ENCODE measurements around the gene SYP.
"Not testable (repeated sequence)": the region's sequence is repeated elsewhere in the genome, so short reads cannot be mapped to it uniquely, and the experiment has no call there.

SYP gene

DNA sequence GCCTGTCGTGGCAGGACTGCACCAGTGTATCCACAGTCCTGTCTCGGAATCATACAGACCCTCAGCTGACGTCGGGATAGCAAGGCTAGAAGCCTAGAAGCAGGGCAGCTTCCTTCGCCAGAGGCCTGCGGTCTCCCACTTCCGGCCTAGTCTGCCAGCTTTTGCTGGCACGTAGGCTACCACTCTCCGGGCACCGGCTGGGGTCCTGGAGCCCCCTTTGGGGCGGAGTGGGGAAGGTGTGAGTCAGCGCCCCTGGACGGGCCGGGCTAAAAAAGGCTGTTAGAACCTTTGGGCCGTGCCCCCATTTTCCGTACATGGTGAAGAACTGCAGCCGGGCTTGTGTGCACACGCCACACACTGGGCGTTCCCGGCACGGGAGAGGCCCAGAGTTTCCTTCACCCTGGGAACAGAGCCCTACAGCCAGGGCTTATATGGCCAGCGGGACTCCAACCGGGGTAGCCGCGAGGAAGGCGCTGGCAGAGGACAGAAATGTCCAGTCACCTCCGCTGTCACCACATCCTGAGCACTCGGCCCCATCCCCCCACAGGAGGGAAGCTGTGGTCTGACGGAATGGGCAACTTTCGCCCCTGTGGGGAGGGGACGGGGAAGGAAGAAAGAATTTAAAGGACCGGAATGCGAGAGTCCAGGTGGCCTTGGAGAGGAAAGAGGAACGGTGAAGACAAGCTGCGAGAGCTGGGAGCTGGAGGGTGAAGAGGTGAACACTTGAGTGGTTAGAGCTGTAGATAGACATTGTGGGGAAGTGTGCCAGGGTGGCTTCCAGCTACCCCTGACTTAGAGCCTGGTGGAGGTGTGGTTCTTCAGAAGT lies 32.9 kb downstream of the SYP start:
- DNase-seq (ENCODE audit: low spot score), result peak; percentile 47

DNA sequence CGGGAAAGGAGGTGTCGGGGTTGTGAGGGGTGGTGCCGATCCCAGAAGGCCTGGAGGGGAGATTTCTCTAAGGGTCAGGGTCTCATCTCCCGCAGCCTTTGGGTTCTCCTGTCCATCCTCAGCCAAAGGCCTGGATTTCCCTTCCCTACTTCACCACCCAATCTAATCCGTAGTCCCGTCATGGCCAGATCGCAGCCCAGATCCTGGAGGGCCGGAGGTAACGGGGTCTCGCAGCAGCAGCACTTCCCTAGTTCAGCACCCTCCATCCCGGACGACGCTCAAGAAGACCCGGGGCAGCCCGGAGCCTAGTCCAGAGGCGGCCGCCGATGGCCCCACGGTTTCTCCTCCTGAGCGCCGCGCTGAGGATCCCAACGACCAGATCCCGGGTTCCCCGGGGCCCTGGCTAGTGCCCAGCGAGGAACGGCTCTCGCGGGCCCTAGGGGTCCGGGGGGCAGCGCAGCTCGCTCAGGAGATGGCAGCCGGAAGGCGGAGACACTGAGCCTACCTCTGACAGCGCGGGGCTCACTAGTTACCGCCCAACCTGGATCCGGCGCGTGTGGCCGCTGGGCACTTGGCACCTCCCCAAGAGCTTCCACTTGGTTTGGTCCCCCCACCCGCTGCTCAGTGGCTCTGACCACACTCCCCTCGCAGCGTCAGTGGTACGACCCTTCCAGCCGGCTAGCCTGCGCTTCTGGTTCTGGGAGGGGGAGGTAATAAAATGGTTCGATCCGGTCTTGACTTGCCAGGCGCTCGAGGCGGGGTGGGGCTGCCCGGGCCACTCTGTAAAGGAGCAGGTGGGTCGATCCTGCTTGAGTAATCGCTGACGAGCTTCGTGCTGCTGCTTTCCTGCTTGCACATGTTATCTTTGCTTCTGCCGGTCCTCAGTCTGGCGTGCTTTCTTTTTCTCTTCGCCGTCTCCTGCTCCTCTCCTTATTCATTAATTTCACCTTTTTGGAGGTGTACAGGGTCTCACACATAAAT lies 33.8 kb downstream of the SYP start:
- peak; percentile 75 for DNase-seq (ENCODE audit: low spot score)

DNA sequence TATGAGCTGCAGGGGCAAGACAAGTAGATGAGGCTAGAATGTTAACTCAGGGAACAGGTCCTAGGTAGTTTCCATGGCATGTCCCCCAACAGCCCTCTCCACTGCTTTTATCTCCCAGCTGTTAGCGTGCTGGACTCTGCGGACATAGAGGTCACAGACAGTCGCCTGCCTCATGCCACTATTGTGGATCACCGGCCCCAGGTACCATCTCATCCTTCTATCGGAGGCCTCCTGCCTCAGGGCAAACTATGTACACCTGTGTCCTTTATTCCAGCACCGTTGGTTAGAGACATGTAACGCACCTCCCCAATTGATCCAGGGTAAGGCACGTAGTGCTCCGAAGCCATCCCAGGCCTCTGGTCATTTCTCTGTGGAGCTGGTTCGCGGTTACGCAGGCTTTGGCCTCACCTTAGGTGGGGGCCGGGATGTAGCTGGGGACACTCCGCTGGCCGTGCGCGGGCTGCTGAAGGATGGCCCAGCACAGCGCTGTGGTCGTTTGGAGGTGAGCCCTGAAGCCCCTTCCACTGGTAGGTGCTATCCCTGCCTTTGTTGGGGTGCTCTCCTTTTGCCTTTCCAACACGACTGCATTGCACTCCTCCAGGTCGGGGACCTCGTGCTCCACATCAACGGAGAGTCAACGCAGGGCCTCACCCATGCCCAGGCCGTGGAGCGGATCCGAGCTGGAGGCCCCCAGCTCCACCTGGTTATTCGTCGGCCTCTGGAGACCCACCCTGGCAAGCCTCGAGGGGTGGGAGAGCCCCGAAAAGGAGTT lies 35.2 kb downstream of the SYP start:
- DNase-seq (ENCODE audit: low spot score), result no peak

DNA sequence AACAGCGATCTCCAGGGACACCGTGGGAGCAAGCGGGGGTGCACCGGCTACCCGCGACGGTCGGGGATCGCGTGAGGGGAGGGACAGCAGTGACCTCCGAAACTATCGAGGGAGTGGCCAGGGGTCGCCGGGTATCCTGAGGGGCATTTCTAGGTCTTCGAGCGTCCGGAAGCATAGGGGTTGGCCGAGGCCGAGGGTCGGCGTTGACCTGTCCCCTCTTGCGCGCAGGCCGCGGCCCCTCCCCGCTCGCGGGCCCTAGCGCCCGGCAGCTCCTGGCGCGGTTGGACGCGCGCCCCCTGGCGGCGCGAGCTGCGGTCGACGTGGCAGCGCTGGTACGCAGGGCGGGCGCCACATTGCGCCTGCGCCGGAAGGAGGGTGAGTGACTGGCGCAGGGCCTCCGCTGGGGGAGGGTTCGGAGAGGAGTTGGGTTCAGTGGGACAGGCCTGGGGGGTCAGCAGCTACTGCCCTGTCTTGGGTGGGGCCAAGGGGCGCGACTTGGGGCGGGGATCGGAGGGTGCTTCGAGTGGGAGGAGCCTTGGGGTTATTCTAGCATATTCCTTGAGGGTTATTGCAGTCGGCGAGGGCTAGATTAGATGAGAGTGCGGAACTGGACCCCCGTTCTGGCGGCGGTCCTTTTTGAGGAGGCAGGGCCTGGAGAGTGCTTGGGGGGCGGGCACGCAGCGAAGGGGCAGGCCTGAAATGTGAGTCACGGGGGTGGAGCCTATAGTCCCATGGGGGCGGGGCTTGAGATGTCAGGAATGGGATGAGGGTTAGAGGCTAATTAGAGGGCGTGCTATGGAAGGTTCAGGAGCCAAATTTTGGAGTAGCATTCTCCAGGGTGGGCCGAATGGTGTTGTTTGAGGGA lies 36.2 kb downstream of the SYP start:
- peak; percentile 91 for DNase-seq (ENCODE audit: low spot score)

GRCh38 chrX:49162620-49163019 lies 37.4 kb downstream of the SYP start, which contains the start of gene MAGIX:
Gene MAGIX, plus strand, starts transcription at chrX:49162758. Its CDS starts 132 bp downstream, at chrX:49162890.
- DNase-seq (ENCODE audit: low spot score), result no peak

- no peak for DNase-seq (ENCODE audit: low spot score)
Observed at GRCh38 chrX:49161632-49162031, 38.4 kb downstream of the SYP start.

DNA sequence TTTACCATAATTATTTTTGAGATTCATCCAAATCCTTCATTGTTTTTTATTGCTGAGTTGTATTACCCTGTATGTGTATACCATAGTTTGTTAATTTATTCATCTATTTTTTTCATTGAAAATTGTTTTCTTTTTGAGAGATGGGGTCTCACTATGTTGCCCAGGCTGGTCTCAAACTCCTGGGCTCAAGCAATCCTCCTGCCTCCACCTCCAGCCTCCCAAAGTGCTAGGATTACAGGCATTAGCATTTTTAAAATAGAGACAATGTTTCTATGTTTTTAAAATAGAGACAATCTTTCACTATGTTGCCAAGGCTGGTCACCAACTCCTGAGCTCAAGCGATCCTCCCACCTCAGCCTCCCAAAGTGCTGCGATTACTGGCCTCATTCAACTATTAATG lies 39.1 kb downstream of the SYP start:
- no peak for DNase-seq (ENCODE audit: low spot score)

DNA sequence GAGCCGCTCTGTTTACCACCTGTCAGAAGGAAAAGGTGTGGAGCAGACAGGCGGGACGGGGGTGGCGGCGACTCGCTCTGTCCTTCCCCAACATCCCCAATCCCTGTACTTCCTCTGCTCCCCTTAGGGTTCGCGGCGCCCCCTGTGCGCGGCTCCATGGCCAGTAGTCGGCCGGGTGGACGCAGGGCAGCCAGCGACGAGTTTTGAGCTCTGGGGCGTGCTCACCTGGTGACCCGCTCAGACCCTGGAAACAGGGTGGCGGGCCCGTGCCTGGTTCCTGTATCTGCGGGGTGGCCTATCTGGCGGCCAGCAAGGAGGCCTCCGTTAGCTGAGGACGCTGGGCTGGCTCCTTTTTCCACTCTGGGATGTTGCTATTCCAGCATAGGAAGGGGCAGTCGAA lies 42.8 kb downstream of the SYP start:
- no peak for DNase-seq (ENCODE audit: low spot score)

DNA sequence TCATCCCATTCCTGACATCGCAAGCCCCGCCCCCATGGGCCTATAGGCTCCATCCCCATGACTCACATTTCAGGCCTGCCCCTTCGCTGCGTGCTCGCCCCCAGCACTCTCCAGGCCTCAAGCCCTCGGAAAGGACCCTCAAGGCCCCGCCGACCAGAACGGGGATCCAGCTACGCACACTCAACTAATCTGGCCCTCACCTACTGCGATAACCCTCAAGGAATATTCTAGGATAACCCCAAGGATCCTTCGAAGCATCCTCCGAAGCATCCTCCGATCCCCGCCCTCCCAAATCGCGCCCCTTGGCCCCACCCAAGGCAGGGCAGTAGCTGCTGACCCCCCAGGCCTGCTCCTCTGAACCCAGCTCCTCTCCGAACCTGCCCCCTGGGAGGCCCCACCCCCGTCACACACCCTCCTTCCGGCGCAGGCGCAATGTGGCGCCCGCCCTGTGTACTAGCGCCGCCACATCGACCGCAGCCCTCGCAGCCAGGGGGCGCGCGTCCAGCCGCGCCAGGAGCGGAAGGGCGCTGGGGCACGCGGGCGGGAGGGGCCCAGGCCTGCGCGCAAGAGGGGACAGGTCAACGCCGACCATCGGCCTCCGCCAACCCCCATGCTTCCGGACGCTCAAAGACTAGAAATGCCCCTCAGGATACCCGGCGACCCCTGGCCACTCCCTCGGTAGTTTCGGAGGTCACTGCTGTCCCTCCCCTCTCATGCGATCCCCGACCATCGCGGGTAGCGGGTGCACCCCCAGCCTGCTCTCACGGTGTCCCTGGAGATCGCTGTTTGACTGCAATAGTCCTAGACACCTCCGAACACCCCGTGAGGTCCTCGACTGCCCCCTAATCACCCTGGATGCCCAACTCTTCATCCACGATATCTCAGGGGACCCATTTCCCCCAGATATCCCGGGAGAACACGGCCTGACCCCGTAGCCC lies 43.8 kb downstream of the SYP start:
- peak; percentile 88 for DNase-seq (ENCODE audit: low spot score)

GRCh38 chrX:49155243-49155899 lies 44.6 kb downstream of the SYP start:
- DNase-seq (ENCODE audit: low spot score), result peak; percentile 25

DNA sequence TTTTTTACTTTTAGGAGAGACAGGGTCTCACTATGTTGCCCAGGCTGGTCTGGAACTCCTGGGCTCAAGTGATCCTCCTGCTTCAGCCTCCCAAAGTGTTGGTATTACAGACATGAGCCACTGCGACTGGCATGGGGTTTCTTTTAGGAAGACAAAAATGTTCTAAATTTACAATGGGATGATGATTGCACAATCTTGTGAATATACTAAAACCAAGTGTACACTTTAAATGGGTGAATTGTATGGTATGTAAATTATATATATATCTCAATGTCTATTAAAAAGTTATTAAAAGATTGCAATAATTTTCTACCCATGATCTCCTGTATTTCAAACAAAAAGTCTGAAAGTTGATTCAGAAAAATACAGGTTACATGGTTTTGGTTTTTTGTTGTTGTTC lies 46.5 kb downstream of the SYP start:
- no peak for DNase-seq (ENCODE audit: low spot score)

GRCh38 chrX:49149291-49149690 lies 50.7 kb downstream of the SYP start:
- not testable (repeated sequence) for DNase-seq (ENCODE audit: low spot score)

- not testable (repeated sequence) for DNase-seq (ENCODE audit: low spot score)
Observed at GRCh38 chrX:49148390-49149100, 51.4 kb downstream of the SYP start.

GRCh38 chrX:49147936-49148335 lies 52.1 kb downstream of the SYP start:
- DNase-seq (ENCODE audit: low spot score), result no peak

DNA sequence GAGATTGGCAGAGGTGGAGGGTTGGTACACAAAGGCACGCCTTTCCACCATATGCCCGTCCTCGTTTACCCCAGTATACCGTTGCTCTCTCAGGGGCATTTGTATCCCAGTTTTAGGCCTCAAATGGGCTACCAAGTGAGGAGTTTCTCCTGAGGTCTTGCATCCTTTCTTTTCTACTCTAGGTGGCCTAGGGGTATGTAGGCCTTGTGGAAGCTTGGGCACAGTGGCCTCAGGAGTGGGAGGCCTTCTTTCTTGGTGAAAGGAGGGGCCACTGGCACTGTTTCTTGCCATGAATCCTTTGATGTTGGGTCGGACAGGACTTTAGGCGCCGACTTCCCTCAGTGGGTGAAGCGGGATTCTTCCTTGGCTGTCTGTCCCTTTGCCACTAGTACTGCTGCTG lies 52.7 kb downstream of the SYP start:
- DNase-seq (ENCODE audit: low spot score), result no peak

DNA sequence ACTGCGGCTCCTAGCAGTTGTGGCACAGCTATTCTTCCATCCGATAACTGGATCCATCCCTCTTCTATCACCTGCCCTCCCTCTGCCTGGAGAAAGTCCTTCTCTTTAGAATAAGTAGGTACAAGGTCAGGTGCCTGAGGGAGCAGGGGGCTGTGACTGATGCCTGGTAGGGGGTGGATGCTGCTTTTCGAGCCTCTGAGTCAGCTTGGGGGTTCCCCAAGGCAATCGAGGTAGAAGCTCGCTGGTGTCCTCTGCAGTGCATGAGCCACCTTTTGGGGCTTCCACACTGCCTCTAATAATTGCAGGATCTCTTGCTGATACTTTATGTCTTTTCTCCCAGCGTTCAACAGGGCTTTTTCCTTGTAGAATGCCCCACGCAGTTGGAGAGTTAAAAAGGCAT lies 56.8 kb downstream of the SYP start:
- not testable (repeated sequence) for DNase-seq (ENCODE audit: low spot score)

DNA sequence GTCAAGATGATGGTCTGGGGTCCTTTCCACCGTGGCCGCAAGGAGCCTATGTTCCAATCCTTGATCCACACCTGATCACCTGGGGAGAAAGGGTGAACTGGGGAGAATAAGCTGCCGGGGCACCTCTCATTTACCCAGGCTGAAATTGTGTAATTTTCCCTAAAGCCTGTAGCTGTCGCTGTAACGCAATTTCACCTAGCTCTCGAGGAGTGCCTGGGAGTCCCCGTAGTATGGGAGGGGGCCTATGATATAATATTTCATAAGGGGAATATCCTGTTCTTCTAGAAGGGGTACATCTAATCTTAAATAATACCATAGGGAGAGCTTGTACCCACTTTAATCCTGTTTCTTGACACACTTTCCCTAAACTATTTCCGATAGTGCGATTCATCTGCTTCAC lies 57.7 kb downstream of the SYP start:
- DNase-seq (ENCODE audit: low spot score), result not testable (repeated sequence)

DNA sequence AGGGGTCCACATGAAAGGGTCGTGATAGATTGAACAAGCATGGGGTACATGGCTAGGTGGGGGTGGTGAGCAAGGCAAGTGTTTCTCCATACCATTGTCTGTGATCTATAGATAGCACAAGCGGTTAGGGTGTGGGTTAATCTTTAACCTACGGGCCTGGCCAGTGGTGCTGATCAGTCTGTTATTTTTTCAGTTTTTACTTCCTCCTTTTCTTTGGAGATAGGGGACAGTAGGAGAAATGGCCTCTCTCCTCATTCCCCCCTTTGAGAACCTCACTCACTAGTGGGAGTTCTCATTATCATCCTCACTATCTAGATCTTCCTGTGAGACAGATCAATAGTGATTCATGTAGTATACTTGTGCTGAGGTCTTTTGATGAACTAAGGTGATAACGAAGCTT lies 60.3 kb downstream of the SYP start:
- DNase-seq (ENCODE audit: low spot score), result no peak
